ENCODE data around the gene DNM3.
"Not testable (repeated sequence)": the region's sequence is repeated elsewhere in the genome, so short reads cannot be mapped to it uniquely, and the experiment has no call there.

DNM3 gene

GRCh38 chr1:172360985-172361384 is 519.7 kb downstream of the DNM3 start:
- Mint-ChIP-seq H3K27me3 (ENCODE audit: low read depth, poor library complexity) (no peaks in the 10 kb centered on the region), H3K36me3 (ENCODE audit: low read depth) (peaks cover 5% of the 10 kb centered on the region), H3K27ac (peak overlapping the region; percentile 11), H3K9me3 (peaks cover 14% of the 10 kb centered on the region), H3K4me1 (peaks cover 2% of the 10 kb centered on the region), H3K4me3 (no peak overlapping the region)
- TF ChIP-seq, protein P1, sequence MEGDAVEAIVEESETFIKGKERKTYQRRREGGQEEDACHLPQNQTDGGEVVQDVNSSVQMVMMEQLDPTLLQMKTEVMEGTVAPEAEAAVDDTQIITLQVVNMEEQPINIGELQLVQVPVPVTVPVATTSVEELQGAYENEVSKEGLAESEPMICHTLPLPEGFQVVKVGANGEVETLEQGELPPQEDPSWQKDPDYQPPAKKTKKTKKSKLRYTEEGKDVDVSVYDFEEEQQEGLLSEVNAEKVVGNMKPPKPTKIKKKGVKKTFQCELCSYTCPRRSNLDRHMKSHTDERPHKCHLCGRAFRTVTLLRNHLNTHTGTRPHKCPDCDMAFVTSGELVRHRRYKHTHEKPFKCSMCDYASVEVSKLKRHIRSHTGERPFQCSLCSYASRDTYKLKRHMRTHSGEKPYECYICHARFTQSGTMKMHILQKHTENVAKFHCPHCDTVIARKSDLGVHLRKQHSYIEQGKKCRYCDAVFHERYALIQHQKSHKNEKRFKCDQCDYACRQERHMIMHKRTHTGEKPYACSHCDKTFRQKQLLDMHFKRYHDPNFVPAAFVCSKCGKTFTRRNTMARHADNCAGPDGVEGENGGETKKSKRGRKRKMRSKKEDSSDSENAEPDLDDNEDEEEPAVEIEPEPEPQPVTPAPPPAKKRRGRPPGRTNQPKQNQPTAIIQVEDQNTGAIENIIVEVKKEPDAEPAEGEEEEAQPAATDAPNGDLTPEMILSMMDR (IDR thresholded peaks at IDR 0.05), result no peak
- DNase-seq, result no peak

GRCh38 chr1:172363852-172364251 is 522.6 kb downstream of the DNM3 start:
- peaks cover 21% of the 10 kb centered on the region for H3K36me3 Mint-ChIP-seq (ENCODE audit: low read depth)
- TF ChIP-seq, protein P1 (IDR thresholded peaks at IDR 0.05), result no peak
- no peaks in the 10 kb centered on the region for H3K4me1 Mint-ChIP-seq
- H3K9me3 Mint-ChIP-seq, result peaks cover 41% of the 10 kb centered on the region
- no peak overlapping the region for H3K27ac Mint-ChIP-seq
- H3K27me3 Mint-ChIP-seq (ENCODE audit: low read depth, poor library complexity), result no peaks in the 10 kb centered on the region
- H3K4me3 Mint-ChIP-seq, result no peak overlapping the region
- DNase-seq, result no peak

GRCh38 chr1:172371646-172372045 is 530.3 kb downstream of the DNM3 start:
- not testable (repeated sequence) for H3K27ac Mint-ChIP-seq; H3K4me1 Mint-ChIP-seq; DNase-seq; H3K27me3 Mint-ChIP-seq (ENCODE audit: low read depth, poor library complexity); H3K4me3 Mint-ChIP-seq
- Mint-ChIP-seq H3K36me3 (ENCODE audit: low read depth) (peaks cover 14% of the 10 kb centered on the region), H3K9me3 (peaks cover 37% of the 10 kb centered on the region)

- Mint-ChIP-seq H3K27ac (no peak overlapping the region), H3K4me3 (no peak overlapping the region), H3K36me3 (ENCODE audit: low read depth) (no peaks in the 10 kb centered on the region), H3K9me3 (peaks cover 14% of the 10 kb centered on the region), H3K4me1 (no peaks in the 10 kb centered on the region), H3K27me3 (ENCODE audit: low read depth, poor library complexity) (no peaks in the 10 kb centered on the region)
- no peak for DNase-seq
- TF ChIP-seq, protein P1 (IDR thresholded peaks at IDR 0.05), result no peak
Measured at GRCh38 chr1:172373864-172374263, 532.6 kb downstream of the DNM3 start.

DNA sequence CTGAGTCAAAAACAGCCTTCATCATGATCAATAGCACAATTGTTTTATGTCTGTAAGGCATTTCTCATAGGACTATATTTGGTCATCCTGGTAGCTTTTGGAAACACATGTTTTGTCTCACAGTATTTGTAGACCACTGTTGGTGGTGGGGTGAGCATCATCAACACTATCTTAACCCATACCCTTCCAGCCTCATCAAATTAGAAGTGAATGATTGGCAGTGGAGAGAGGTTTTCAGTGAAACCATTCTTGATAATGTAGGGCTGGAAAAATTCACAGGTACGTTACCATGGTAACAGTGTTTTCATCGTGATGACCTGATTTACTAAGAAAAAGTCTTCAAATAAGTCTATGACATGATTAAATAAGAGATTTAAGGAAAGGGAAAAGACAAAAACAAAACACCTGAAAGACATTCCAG is 533.9 kb downstream of the DNM3 start:
- Mint-ChIP-seq H3K27me3 (ENCODE audit: low read depth, poor library complexity) (no peaks in the 10 kb centered on the region), H3K9me3 (peaks cover 8% of the 10 kb centered on the region), H3K4me3 (no peak overlapping the region), H3K27ac (no peak overlapping the region), H3K36me3 (ENCODE audit: low read depth) (no peaks in the 10 kb centered on the region), H3K4me1 (peaks cover 2% of the 10 kb centered on the region)
- no peak for DNase-seq
- TF ChIP-seq, protein P1 (IDR thresholded peaks at IDR 0.05), result no peak

GRCh38 chr1:172376431-172376830 is 535.1 kb downstream of the DNM3 start:
- TF ChIP-seq, protein P1 (IDR thresholded peaks at IDR 0.05), result no peak
- Mint-ChIP-seq H3K4me1 (peaks cover 15% of the 10 kb centered on the region), H3K27me3 (ENCODE audit: low read depth, poor library complexity) (no peaks in the 10 kb centered on the region), H3K4me3 (no peak overlapping the region), H3K27ac (no peak overlapping the region), H3K9me3 (no peaks in the 10 kb centered on the region), H3K36me3 (ENCODE audit: low read depth) (no peaks in the 10 kb centered on the region)
- DNase-seq, result no peak
